WTC11 (cell line): ENCODE measurements around the gene PHC3.

ENCODE experiments used
- NFYB ChIP-seq: sonication (generic); formaldehyde crosslinking; conservative IDR thresholded peaks from 2 replicates; pipeline ENCODE4 v1.8.0; 2022; ENCODE audit warnings: low read depth, missing genetic modification reagents
- TF ChIP-seq, protein P1 (sequence below): fragments of 200-600 bp; IDR thresholded peaks from 2 replicates; pipeline ENCODE4 v1.8.0; 2022; ENCODE audit warnings: antibody characterized with exemption
- TF ChIP-seq, protein P2 (sequence below): sonication (generic); formaldehyde crosslinking; IDR thresholded peaks from 2 replicates; pipeline ENCODE4 v1.8.0; 2022; ENCODE audit warnings: mild to moderate bottlenecking, missing genetic modification reagents

DNA sequence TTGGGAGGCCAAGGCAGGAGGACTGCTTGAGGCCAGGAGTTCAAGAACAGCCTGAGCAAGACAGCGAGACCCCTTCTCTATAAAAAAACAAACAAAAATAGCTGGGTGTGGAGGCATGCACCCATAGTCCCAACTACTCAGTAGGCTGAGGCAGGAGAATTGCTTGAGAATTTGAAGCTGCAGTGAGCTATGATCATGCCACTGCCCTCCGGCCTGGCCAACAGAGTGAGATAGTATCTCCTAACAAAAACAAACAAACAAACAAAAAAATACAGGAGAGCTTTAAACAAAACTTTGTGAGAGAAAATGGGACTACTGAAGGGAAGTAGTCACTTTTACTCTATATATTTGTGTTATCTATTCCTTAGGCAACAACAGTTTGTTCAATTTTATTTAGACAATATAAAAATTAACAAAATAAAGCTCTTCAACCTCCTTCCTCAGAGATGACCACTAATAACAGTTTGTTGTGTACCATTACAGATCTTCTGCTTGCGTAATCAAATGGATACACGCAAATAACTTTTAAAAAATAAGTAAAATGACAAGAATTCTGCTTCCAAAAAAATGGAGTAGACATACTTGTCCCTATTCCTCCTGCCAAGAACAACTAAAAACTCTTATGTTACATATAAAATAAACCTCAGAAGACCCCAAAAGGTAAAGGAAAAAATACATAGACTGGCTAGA, 17.4 kb downstream of the PHC3 start:
- TF ChIP-seq NFYB (CRISPR knock-in tag), result no peak
- TF ChIP-seq, protein P1, sequence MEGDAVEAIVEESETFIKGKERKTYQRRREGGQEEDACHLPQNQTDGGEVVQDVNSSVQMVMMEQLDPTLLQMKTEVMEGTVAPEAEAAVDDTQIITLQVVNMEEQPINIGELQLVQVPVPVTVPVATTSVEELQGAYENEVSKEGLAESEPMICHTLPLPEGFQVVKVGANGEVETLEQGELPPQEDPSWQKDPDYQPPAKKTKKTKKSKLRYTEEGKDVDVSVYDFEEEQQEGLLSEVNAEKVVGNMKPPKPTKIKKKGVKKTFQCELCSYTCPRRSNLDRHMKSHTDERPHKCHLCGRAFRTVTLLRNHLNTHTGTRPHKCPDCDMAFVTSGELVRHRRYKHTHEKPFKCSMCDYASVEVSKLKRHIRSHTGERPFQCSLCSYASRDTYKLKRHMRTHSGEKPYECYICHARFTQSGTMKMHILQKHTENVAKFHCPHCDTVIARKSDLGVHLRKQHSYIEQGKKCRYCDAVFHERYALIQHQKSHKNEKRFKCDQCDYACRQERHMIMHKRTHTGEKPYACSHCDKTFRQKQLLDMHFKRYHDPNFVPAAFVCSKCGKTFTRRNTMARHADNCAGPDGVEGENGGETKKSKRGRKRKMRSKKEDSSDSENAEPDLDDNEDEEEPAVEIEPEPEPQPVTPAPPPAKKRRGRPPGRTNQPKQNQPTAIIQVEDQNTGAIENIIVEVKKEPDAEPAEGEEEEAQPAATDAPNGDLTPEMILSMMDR, result no peak
- TF ChIP-seq, protein P2, sequence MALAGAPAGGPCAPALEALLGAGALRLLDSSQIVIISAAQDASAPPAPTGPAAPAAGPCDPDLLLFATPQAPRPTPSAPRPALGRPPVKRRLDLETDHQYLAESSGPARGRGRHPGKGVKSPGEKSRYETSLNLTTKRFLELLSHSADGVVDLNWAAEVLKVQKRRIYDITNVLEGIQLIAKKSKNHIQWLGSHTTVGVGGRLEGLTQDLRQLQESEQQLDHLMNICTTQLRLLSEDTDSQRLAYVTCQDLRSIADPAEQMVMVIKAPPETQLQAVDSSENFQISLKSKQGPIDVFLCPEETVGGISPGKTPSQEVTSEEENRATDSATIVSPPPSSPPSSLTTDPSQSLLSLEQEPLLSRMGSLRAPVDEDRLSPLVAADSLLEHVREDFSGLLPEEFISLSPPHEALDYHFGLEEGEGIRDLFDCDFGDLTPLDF (CRISPR knock-in tag), result no peak
